Stimulated activated effector memory CD8-positive, alpha-beta T cell treated with anti-CD3 and anti-CD28 coated beads, Interleukin-12 subunit alpha, Interleukin-12 subunit beta, amount 100 ng/mL, for 72 hours (primary cell): ENCODE data around the gene USP11.
A peak's percentile ranks its signal among the peaks of the same experiment; 100 is the strongest.

Experiments used
- ATAC-seq: fragments of 150-1000 bp; cut with Tn5 transposase; 2 replicates; pipeline ENCODE4 v1.10.0; 2021
- DNase-seq, 2 donors: peaks; one replicate each; pipeline ENCODE4 v3.0.0; 2021 to 2022; ENCODE audit warnings: low spot score in 2 of 2
- H3K27ac Mint-ChIP-seq: one replicate; pipeline ENCODE4 v1.8.0; 2022; ENCODE audit warnings: mild to moderate bottlenecking, mixed read lengths
- H3K36me3 Mint-ChIP-seq: one replicate; pipeline ENCODE4 v1.8.0; 2022; ENCODE audit warnings: mild to moderate bottlenecking, mixed read lengths
- H3K4me1 Mint-ChIP-seq: one replicate; pipeline ENCODE4 v1.8.0; 2022; ENCODE audit warnings: mixed read lengths
- H3K4me3 Mint-ChIP-seq: one replicate; pipeline ENCODE4 v1.8.0; 2022; ENCODE audit warnings: mild to moderate bottlenecking, mixed read lengths
- H3K9me3 Mint-ChIP-seq: one replicate; pipeline ENCODE4 v1.8.0; 2022; ENCODE audit warnings: mixed read lengths

USP11 gene

DNA sequence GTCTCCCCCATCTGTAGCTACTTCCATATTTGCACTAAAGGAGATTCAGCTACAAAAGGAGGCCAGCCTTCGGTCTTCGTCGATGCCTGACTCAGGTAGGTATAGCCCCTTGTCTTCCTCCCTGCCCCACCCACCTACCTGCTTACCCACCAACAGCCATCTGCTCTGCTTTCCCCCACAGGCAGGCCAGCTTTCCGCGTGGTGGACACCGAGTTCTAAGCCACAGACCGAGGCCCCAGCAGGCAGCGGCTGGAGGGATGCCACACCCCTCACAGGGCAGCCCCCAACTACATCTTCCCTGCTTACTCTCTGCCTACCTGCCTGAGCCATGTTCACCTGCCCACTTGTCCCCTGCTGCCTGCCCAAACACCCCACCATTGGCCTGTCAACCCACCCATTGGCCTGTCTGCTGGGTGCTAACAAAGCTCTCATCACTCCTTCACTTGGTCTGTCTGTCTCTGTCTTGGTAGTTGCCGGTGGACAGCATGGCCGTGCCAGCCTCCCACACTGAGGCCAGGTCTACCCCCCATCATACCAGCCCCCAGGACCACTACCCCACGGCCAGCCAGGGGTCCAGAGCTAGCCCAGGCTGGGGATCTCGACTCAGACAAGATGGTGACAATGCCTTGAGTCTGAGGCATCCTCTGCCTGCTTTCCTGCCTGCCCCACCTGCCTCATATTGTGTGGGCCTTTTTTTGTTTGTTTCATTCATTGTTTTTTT is 4.1 kb upstream of the USP11 start:
- DNase-seq (no peak), ATAC-seq (no peak)
- no peaks in the 10 kb centered on the region for H3K9me3 Mint-ChIP-seq
- no peak overlapping the region for H3K27ac Mint-ChIP-seq
- H3K4me3 Mint-ChIP-seq = no peak overlapping the region
- H3K4me1 Mint-ChIP-seq = peaks cover 9% of the 10 kb centered on the region
- peaks cover 76% of the 10 kb centered on the region for H3K36me3 Mint-ChIP-seq

- Mint-ChIP-seq H3K27ac (no peak overlapping the region), H3K9me3 (no peaks in the 10 kb centered on the region), H3K4me1 (peaks cover 9% of the 10 kb centered on the region), H3K36me3 (peaks cover 72% of the 10 kb centered on the region), H3K4me3 (no peak overlapping the region)
- ATAC-seq (no peak), DNase-seq (no peak)
Observed at GRCh38 chrX:47229427-47229826, 3.4 kb upstream of the USP11 start.

DNA sequence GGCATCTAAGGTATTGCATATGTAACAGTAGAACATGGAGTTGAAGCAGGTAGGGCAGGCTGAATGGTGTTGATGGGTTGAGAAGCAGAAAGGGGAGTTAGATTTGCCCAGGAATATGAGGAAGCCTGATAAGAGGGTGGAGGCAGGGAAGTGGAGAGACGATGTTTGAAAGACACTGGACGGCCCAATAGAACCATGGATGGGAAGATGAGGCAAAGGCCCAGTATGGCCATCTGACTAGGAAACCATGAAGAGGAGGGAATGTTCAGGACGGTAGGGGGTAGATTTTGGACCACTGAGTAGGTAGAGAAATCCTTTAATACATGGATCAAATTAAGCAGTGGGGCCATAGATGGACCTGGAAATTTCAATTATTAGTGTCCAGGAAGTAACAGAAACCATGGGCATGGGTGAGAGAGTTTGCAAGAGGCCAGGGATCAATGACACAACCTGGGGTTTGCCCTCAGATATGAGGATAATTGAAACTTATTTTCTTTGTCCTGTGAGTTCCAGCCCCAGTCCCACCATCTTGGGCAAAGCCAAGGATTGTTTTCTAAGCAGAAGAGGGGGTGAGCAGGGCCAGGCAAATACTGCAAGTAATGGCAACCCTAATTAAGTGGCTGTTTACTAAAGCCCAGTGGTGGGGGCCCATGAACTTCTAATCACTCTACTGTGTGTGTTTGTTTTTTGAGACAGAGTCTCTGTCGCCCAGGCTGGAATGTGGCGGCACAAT is 2.5 kb upstream of the USP11 start:
- Mint-ChIP-seq H3K4me1 (peaks cover 11% of the 10 kb centered on the region), H3K27ac (no peak overlapping the region), H3K9me3 (no peaks in the 10 kb centered on the region), H3K4me3 (no peak overlapping the region), H3K36me3 (peaks cover 72% of the 10 kb centered on the region)
- DNase-seq (no peak), ATAC-seq (no peak)

- Mint-ChIP-seq H3K27ac (no peak overlapping the region), H3K36me3 (peaks cover 63% of the 10 kb centered on the region), H3K4me1 (peaks cover 17% of the 10 kb centered on the region), H3K9me3 (no peaks in the 10 kb centered on the region), H3K4me3 (no peak overlapping the region)
- no peak for DNase-seq
- ATAC-seq = no peak
Observed at GRCh38 chrX:47231167-47231566, 1.6 kb upstream of the USP11 start.

GRCh38 chrX:47232197-47232802 is 509 bp upstream of the USP11 start:
- H3K4me1 Mint-ChIP-seq = peaks cover 17% of the 10 kb centered on the region
- peaks cover 52% of the 10 kb centered on the region for H3K36me3 Mint-ChIP-seq
- H3K4me3 Mint-ChIP-seq = peak overlapping the region; percentile 83
- H3K9me3 Mint-ChIP-seq = no peaks in the 10 kb centered on the region
- no peak for ATAC-seq
- H3K27ac Mint-ChIP-seq = peak overlapping the region; percentile 96
- no peak for DNase-seq

DNA sequence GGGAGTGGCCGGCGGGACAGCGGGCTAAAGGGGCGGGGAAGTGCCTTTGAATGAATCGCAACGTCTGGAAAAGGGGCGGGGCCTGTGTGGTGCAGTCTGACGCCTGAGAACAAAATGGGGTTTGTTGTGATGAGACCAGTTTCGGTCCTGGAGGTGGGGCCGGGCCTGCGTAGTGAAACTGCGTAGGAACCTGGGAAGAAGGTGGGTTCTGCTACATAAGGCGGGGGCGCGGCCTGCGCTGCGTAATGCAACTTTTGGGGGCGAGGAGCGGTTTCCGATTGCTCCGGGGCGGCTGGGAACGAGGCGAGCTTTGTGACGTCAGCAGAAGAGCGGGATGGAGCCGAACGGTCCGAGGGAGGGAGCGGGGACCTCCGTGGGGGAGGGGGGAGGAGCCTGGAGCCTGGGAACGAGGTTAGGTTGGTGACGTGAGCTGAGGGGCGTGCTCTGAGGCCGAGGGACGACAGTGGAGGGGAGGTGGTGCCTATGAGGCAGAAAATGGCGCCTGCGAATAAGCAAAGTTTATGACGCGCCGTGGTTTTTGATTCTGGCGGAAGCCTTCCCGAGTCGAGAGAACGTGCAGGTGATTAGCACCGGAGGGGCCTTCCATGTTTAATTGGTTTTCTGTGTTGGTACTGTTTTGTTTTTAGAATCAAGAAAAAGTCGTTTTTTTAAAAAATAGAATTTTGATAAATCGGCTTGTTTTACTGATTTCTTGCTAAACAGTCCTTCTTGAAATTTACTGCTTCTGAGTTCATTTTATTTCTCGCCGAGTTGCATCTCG is 714 bp downstream of the USP11 start:
- Mint-ChIP-seq H3K9me3 (no peaks in the 10 kb centered on the region), H3K27ac (peak overlapping the region; percentile 96), H3K4me1 (peaks cover 17% of the 10 kb centered on the region), H3K36me3 (peaks cover 40% of the 10 kb centered on the region), H3K4me3 (peak overlapping the region; percentile 83)
- DNase-seq (peak; percentile 73 to 93), ATAC-seq (peak; percentile 96)

- Mint-ChIP-seq H3K9me3 (no peaks in the 10 kb centered on the region), H3K4me3 (peak overlapping the region; percentile 83), H3K27ac (peak overlapping the region; percentile 96), H3K36me3 (peaks cover 31% of the 10 kb centered on the region), H3K4me1 (peaks cover 25% of the 10 kb centered on the region)
- ATAC-seq (no peak), DNase-seq (no peak)
Observed at GRCh38 chrX:47234583-47234982, 1.8 kb downstream of the USP11 start.

- H3K27ac Mint-ChIP-seq = no peak overlapping the region
- peak overlapping the region; percentile 83 for H3K4me3 Mint-ChIP-seq
- H3K36me3 Mint-ChIP-seq = peaks cover 36% of the 10 kb centered on the region
- H3K9me3 Mint-ChIP-seq = no peaks in the 10 kb centered on the region
- ATAC-seq (no peak), DNase-seq (no peak)
- H3K4me1 Mint-ChIP-seq = peaks cover 26% of the 10 kb centered on the region
Observed at GRCh38 chrX:47235691-47236103, 2.9 kb downstream of the USP11 start.

DNA sequence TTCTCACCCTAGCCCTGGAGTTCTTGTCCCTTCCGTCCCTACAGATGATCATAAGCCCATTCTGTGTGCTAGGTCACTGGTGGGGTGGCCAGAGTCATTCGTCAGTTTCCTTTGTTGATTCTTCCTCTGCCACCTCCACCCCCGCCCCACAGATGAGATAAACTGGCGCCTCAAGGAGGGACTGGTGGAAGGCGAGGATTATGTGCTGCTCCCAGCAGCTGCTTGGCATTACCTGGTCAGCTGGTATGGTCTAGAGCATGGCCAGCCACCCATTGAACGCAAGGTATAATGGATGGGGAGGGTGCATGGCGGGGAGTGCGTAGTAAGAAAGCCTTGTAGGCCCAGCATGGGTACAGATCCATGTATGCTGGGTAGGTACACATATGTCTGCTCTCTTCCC is 6.4 kb downstream of the USP11 start:
- ATAC-seq = no peak
- peak overlapping the region; percentile 26 for H3K27ac Mint-ChIP-seq

GRCh38 chrX:47239898-47240545 is 7.2 kb downstream of the USP11 start:
- no peak for ATAC-seq

More for the DNA sequence above, 6.4 kb downstream of the USP11 start:
- no peaks in the 10 kb centered on the region for H3K9me3 Mint-ChIP-seq
- H3K4me3 Mint-ChIP-seq = no peak overlapping the region
- H3K4me1 Mint-ChIP-seq = peaks cover 17% of the 10 kb centered on the region
- peaks cover 40% of the 10 kb centered on the region for H3K36me3 Mint-ChIP-seq
- DNase-seq = no peak

DNA sequence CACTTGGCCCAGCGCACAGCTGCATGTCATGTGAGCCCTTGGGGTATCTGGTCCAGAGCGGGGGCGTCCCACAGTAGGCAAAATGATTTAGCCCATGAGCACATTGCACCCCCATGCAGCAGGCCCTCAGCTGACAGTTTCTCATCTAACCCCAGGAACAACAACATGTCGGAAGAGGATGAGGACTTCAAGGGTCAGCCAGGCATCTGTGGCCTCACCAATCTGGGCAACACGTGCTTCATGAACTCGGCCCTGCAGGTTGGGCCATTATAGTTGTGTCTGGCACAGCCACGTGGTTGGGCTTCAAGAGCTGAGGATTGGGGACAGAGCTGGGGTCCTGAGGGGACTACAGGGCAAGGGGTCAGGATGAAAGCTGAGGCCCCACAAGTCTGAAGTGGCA is 7.8 kb downstream of the USP11 start:
- Mint-ChIP-seq H3K27ac (peak overlapping the region; percentile 2), H3K4me3 (no peak overlapping the region), H3K36me3 (peaks cover 43% of the 10 kb centered on the region), H3K4me1 (peaks cover 12% of the 10 kb centered on the region), H3K9me3 (no peaks in the 10 kb centered on the region)
- DNase-seq = no peak
- no peak for ATAC-seq

More at GRCh38 chrX:47239898-47240545, 7.2 kb downstream of the USP11 start:
- Mint-ChIP-seq H3K27ac (peak overlapping the region; percentile 26), H3K9me3 (no peaks in the 10 kb centered on the region), H3K36me3 (peaks cover 42% of the 10 kb centered on the region), H3K4me3 (no peak overlapping the region), H3K4me1 (peaks cover 17% of the 10 kb centered on the region)
- DNase-seq = no peak

- peaks cover 12% of the 10 kb centered on the region for H3K4me1 Mint-ChIP-seq
- H3K9me3 Mint-ChIP-seq = no peaks in the 10 kb centered on the region
- DNase-seq (no peak), ATAC-seq (no peak)
- H3K4me3 Mint-ChIP-seq = no peak overlapping the region
- H3K27ac Mint-ChIP-seq = peak overlapping the region; percentile 56
- H3K36me3 Mint-ChIP-seq = peaks cover 51% of the 10 kb centered on the region
Observed at GRCh38 chrX:47241201-47242011, 8.6 kb downstream of the USP11 start.

DNA sequence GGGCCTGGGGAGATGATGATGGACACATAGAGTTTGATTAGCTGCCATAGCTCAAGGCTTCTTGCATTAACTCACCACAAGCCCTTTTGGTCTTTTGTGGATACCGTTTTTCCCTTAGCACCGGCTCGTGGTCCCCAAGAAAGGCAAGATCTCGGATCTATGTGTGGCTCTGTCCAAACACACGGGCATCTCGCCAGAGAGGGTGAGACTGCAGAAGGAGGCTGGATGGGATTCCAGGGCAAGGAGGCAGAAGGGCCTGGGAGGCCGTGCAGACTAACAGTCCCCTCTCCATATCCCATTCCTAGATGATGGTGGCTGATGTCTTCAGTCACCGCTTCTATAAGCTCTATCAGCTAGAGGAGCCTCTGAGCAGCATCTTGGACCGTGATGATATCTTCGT is 9.5 kb downstream of the USP11 start:
- Mint-ChIP-seq H3K36me3 (peaks cover 56% of the 10 kb centered on the region), H3K4me3 (no peak overlapping the region), H3K9me3 (no peaks in the 10 kb centered on the region), H3K27ac (peak overlapping the region; percentile 56), H3K4me1 (peaks cover 17% of the 10 kb centered on the region)
- DNase-seq (no peak), ATAC-seq (no peak)

- Mint-ChIP-seq H3K27ac (no peak overlapping the region), H3K9me3 (no peaks in the 10 kb centered on the region), H3K4me3 (no peak overlapping the region), H3K36me3 (peaks cover 67% of the 10 kb centered on the region), H3K4me1 (peaks cover 27% of the 10 kb centered on the region)
- ATAC-seq = no peak
- no peak for DNase-seq
Observed at GRCh38 chrX:47243351-47243750, 10.5 kb downstream of the USP11 start.
